Activated naive CD8-positive, alpha-beta T cell (primary cell): Measurements from ENCODE around the gene TFDP2.
"Not testable (repeated sequence)": the region's sequence is repeated elsewhere in the genome, so short reads cannot be mapped to it uniquely, and the experiment has no call there.

Source experiments
- H3K27ac Mint-ChIP-seq: one replicate; pipeline ENCODE4 v1.8.0; 2021; ENCODE audit warnings: mixed read lengths
- H3K27me3 Mint-ChIP-seq: one replicate; pipeline ENCODE4 v1.8.0; 2021; ENCODE audit warnings: mixed read lengths
- H3K36me3 Mint-ChIP-seq: one replicate; pipeline ENCODE4 v1.8.0; 2021; ENCODE audit warnings: mixed read lengths
- H3K4me1 Mint-ChIP-seq: one replicate; pipeline ENCODE4 v1.8.0; 2021; ENCODE audit warnings: low read depth, mixed read lengths
- H3K4me3 Mint-ChIP-seq: one replicate; pipeline ENCODE4 v1.8.0; 2021; ENCODE audit warnings: mild to moderate bottlenecking, mixed read lengths
- H3K9me3 Mint-ChIP-seq: one replicate; pipeline ENCODE4 v1.8.0; 2021; ENCODE audit warnings: low read depth, mixed read lengths

The TFDP2 gene

DNA sequence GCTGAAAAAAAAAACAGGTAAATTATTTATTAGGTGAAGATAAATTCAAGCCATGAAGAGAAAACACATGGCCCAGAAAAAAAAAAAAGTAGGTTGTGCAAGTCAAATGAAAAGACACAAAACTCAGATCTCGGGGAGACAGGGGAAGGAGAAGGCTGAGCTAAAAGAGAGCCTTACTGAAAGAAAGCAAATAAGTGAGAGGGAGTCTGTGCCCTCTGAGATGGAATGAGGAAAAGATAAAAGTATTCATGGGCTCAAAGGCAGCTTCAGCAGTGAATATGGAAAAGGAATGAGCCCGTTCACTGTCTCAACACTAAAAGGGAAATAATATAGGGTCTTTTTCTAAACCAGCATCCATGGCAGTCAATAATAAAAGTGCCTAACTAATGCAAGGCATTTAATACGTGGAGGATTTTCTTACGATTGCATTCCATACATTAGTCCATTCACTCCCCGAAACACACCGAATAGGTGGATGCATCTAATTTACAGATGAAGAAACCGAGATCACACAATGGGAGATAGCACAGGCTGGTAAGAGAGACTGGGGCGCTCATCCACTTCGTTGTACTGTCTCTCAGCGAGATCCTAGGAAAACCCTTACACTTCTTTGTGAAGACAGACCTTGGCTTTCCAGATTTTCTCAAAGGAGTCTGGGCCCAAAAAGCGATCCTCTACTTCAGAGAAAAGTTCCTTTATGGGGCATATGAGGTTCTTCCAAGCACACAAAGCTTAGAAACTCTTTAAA is 1.1 kb downstream of the TFDP2 start:
- Mint-ChIP-seq H3K27me3 (no peaks in the 10 kb centered on the region), H3K36me3 (peaks cover 5% of the 10 kb centered on the region), H3K27ac (peak overlapping the region; percentile 83), H3K9me3 (no peaks in the 10 kb centered on the region), H3K4me3 (peak overlapping the region; percentile 92), H3K4me1 (peaks cover 34% of the 10 kb centered on the region)

DNA sequence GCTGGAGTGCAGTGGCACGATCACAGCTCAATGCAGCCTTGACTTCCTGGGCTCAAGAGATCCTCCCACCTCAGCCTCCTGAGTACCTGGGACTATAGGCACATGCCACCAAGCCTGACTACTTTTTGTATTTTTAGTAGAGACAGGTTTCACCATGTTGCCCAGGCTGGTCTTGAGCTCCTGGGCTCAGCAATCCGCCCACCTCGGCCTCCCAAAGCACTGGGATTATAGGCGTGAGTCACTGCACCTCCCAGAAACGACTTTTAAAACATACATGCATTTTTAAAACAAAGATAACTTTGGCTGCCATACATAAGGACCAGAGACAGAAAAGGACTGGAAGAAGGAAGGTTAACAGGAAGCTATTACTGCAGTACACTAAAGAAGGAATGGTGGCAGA is 4.8 kb downstream of the TFDP2 start:
- H3K36me3 Mint-ChIP-seq = not testable (repeated sequence)

DNA sequence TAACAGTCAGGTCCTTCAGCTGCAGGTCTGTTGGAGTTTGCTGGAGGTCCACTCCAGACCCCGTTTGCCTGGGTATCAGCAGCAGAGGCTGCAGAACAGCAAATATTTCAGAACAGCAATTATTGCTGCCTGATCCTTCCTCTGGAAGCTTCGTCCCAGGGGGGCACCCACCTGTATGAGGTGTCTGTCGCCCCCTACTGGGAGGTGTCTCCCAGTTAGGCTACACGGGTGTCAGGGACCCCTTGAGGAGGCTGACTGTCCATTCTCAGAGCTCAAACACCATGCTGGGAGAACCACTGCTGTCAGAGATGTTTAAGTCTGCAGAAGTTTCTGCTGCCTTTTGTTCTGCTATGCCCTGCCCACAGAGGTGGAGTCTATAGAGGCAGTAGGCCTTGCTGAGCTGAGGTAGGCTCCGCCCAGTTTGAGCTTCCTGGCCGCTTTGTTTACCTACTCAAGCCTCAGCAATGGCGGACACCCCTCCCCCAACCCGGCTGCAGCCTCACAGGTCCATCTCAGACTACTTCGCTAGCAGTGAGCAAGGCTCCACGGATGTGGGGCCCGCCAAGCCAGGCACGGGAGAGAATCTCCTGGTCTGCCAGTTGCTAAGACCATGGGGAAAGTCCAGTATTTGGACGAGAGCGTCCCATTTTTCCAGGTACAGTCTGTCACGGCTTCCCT is 8.6 kb downstream of the TFDP2 start:
- Mint-ChIP-seq H3K4me1 (peaks cover 11% of the 10 kb centered on the region), H3K36me3 (peaks cover 11% of the 10 kb centered on the region)
- H3K27ac Mint-ChIP-seq, H3K4me3 Mint-ChIP-seq, H3K27me3 Mint-ChIP-seq, H3K9me3 Mint-ChIP-seq: not testable (repeated sequence)

More for the DNA sequence above, 4.8 kb downstream of the TFDP2 start:
- H3K9me3 Mint-ChIP-seq, H3K27ac Mint-ChIP-seq, H3K27me3 Mint-ChIP-seq, H3K4me3 Mint-ChIP-seq: not testable (repeated sequence)
- H3K4me1 Mint-ChIP-seq = peaks cover 33% of the 10 kb centered on the region

DNA sequence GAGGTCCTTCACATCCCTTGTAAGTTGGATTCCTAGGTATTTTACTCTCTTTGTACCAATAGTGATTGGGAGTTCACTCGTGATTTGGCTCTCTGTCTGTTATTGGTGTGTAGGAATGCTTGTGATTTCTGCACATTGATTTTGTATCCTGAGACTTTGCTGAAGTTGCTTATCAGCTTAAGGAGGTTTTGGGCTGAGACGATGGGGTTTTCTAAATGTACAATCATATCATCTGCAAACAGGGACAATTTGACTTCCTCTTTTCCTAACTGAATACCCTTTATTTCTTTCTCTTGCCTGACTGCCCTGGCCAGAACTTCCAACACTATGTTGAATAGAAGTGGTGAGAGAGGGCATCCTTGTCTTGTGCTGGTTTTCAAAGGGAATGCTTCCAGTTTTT is 12.3 kb downstream of the TFDP2 start:
- H3K4me1 Mint-ChIP-seq, H3K27me3 Mint-ChIP-seq, H3K9me3 Mint-ChIP-seq, H3K4me3 Mint-ChIP-seq, H3K27ac Mint-ChIP-seq, H3K36me3 Mint-ChIP-seq: not testable (repeated sequence)

DNA sequence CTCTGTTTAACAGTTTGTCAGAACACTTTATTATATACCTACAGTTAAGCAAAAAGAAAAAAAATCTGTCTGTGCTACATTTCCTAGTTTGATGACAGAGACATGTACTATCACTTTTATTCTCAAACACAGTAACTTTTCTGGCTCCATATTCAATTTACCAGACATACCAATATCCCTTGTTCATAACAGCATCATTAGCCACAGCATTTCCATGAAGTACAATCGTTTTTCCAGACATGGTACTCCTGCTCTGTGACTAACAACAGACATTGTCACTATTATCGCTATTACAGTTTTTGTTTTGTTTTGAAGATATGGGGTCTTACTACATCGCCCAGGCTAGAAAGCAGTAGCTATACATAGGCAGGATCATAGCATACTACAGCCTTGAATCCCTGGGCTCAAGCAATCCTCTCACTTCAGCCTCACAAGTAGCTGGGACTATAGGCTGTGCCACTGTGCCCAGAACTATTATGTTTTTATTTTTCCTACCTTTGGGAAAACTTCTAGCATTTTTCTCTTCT is 14.5 kb downstream of the TFDP2 start:
- no peaks in the 10 kb centered on the region for H3K9me3 Mint-ChIP-seq
- no peaks in the 10 kb centered on the region for H3K4me1 Mint-ChIP-seq
- no peak overlapping the region for H3K27ac Mint-ChIP-seq
- no peaks in the 10 kb centered on the region for H3K27me3 Mint-ChIP-seq
- H3K36me3 Mint-ChIP-seq = peaks cover 4% of the 10 kb centered on the region
- no peak overlapping the region for H3K4me3 Mint-ChIP-seq

DNA sequence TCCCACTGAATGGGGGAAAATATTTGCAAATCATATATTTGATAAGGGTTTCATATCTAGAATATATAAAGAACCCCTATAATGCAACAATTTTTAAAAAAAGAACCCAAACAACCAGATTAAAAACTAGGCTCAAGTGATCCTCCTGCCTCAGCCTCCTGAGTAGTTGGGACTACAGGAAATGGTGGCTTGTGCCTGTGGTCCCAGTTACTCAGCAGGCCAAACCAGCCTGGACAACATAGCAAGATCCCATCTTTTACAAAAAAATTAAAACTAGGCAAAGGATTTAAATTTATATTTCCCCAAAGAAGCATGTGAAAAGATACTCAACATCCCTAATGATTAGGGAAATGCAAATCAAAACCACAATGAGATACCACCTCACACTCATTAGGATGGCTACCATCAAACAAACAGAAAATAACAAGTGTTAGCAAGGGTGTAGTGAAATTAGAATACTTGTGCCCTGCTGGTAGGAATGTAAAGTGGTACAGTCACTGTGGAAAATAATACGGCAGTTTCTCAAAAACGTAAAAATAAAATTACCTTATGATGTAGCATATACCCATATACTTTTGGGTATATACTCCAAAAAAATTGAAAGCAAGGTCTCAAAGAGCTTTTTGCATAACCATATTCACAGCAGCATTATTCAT is 19.7 kb downstream of the TFDP2 start:
- Mint-ChIP-seq H3K36me3 (peaks cover 3% of the 10 kb centered on the region), H3K4me1 (peaks cover 2% of the 10 kb centered on the region), H3K27ac (no peak overlapping the region), H3K27me3 (no peaks in the 10 kb centered on the region), H3K9me3 (no peaks in the 10 kb centered on the region), H3K4me3 (no peak overlapping the region)

DNA sequence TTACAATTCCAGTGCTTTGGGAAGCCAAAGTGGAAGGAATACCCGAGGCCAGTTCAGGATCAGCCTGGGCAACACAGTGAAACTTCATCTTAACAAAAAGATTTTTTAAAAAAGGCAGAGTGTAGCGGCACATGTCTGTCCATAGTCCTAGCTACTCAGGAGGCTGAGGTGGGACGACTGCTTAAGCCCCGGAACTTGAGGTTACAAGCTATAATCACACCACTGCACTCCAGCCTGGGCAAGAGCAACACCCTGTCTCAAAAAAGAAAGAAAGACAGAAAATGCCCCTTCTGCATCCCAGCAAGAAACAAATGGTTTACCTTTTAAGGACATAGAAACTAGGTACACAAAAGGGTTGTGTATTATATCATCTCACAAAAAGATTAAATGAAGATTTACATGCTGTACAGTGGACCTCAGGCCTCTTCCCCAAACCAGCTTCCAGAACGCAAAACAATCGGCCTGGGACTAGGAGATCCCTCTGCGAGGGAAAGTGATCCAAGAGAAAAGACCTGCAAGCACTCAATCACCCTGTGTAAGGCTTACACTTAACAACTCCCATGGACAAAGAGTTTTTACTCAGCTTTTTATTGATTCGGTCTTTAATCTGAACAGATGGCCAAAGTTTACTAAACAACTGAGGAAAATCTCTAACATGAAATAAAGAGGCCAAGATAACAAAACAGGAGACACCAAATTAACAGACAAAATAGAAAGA is 21.2 kb downstream of the TFDP2 start:
- no peak overlapping the region for H3K4me3 Mint-ChIP-seq
- no peak overlapping the region for H3K27ac Mint-ChIP-seq
- H3K9me3 Mint-ChIP-seq = no peaks in the 10 kb centered on the region
- H3K4me1 Mint-ChIP-seq = peaks cover 2% of the 10 kb centered on the region
- peaks cover 3% of the 10 kb centered on the region for H3K36me3 Mint-ChIP-seq
- no peaks in the 10 kb centered on the region for H3K27me3 Mint-ChIP-seq

DNA sequence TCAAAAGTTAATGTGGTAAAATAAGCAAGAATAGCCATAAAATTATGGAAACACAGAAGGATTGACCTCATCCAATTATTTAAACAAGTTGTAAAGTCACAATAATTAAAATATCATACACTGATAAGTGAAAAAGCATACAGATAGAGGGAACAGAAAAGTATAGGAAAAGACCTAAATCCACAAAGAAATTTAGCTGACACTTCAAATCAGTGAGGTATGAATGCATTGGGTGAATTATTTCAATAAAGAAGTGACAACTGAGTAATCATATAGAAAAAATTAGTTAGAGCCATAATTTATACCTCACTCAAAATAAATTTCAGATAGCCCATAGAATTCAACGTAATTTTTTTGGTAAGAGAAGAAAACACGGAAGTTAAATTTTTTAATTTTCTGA is 25.1 kb downstream of the TFDP2 start:
- Mint-ChIP-seq H3K36me3 (no peaks in the 10 kb centered on the region), H3K27ac (no peak overlapping the region), H3K27me3 (no peaks in the 10 kb centered on the region), H3K4me1 (peaks cover 2% of the 10 kb centered on the region), H3K9me3 (no peaks in the 10 kb centered on the region), H3K4me3 (no peak overlapping the region)

DNA sequence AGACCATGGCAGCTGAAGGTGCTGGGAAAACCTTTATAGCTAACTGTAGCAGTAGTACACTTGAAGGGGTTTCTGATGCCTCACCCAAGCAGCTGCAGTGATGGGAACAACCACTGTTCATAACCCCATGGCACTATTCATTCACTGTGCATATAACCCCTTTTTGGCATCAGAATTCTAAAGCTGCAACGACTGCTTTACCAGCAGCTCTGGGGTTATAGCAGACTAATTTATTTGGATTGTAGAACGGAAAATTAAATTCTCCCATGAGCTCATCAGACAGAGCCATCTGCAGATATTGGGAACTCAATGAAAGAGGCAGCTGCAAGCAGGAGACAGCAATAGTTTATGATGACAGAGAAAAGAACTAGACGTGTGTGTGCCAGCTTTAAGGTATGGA is 28.6 kb downstream of the TFDP2 start:
- peaks cover 7% of the 10 kb centered on the region for H3K4me1 Mint-ChIP-seq
- no peaks in the 10 kb centered on the region for H3K27me3 Mint-ChIP-seq
- no peak overlapping the region for H3K4me3 Mint-ChIP-seq
- H3K9me3 Mint-ChIP-seq = no peaks in the 10 kb centered on the region
- peaks cover 3% of the 10 kb centered on the region for H3K36me3 Mint-ChIP-seq
- H3K27ac Mint-ChIP-seq = no peak overlapping the region

DNA sequence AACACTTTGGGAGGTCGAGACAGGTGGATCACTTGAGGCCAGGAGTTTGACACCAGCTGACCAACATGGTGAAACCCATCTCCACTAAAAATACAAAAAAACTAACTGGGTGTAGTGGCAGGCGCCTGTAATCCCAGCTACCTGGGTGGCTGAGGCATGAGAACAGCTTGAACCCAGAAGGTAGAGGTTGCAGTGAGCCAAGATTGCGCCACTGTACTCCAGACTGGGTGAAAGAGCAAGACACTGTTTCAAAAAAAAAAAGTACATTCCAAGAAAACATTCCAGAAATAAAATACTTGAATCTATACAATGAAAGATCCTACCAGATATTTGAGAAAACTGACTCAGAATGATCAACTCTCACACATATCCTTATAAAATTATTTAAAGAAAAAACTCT is 30.4 kb downstream of the TFDP2 start:
- Mint-ChIP-seq H3K9me3 (no peaks in the 10 kb centered on the region), H3K4me3 (no peak overlapping the region), H3K27me3 (no peaks in the 10 kb centered on the region)

DNA sequence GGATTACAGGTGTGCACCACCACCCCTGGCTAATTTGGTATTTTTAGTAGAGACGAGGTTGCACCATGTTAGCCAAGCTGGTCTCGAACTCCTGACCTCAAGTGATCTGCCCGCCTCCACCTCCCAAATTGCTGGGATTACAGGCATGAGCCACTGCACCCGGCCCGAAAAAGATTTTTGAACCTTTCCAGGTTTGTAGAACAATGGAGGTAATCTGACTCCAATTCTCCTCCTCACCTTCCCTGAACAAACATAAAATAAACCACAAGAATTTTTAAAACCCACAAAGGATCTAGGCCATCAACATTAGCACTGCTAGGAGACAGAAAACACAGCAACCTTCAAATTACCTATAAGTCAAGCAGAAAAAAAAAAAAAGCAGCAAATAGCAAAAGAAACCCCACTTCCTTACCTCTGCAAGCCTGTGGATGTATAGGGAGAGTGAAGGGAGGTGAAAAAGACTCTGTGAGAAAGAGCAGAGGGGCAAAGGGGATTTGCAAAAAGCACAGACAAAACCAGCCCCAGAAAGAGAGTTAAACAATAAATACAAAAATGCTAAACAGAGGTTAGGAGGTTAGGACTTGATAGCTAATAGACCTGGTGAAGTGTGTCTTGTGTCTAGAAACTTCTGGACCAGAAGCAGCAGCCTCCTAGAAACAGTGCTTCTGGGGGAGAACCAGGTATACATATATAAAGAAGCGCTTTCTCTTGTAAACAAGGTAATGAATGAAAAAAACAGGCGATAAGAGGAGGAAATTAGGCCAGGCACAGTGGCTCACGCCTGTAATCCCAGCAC is 32.1 kb downstream of the TFDP2 start:
- Mint-ChIP-seq H3K9me3 (no peaks in the 10 kb centered on the region), H3K27ac (no peak overlapping the region), H3K4me1 (peaks cover 10% of the 10 kb centered on the region), H3K27me3 (no peaks in the 10 kb centered on the region), H3K36me3 (peaks cover 7% of the 10 kb centered on the region), H3K4me3 (no peak overlapping the region)

More for the DNA sequence above, 30.4 kb downstream of the TFDP2 start:
- Mint-ChIP-seq H3K4me1 (peaks cover 7% of the 10 kb centered on the region), H3K27ac (no peak overlapping the region), H3K36me3 (peaks cover 4% of the 10 kb centered on the region)

DNA sequence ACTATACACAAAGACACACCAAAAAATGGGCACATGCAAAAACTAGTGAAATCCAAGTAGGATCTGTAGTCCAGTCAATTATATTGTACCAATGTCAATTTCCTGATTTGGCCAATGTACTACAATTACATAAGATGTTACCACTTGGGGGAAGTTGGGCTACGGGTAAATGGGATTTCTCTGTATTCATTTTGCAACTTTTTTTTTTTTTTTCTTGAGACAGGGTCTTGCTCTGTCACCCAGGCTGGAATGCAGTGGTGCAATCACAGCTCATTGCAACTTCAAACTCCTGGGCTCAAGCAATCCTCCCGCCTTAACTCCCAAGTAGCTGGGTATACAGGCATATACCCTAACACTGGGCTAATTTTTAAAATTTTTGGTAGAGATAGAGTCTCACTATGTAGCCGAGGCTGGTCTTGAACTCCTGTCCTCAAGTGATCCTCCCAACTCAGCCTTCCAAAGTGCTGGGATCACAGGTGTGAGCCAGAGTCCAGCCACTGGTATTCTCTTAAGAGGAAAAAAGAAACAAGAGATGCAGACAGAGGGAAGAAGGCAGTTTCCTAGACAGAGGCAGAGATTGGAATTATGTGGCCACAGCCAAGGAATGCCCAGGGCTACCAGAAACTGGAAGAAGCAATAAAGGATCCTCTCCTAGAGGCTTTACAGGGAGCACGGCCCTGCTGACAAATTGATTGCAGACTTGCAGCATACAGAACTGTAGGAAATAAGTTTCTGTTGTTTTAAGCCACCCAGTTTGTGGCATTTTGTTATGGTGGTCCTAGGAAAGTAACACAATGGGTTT is 33.3 kb downstream of the TFDP2 start:
- no peaks in the 10 kb centered on the region for H3K9me3 Mint-ChIP-seq
- peaks cover 7% of the 10 kb centered on the region for H3K36me3 Mint-ChIP-seq
- no peak overlapping the region for H3K4me3 Mint-ChIP-seq
- peaks cover 13% of the 10 kb centered on the region for H3K4me1 Mint-ChIP-seq
- no peaks in the 10 kb centered on the region for H3K27me3 Mint-ChIP-seq
- no peak overlapping the region for H3K27ac Mint-ChIP-seq

DNA sequence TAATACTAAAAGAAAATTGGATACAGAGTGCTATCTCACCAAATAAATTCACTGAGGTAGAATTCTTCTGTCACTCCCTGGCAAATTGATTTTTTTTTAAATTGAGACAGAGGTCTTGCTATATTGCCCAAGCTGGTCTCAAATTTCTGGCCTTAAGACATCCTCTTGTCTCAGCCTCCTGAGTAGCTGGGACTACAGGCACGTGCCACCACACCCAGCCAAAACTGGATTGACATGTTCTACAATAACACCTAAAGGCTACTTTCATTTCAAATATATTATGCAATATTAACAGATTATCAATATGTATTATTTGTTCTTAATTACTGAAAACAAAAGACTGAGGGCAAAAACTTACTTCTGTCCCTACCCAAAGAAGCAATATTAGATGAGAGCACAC is 36.7 kb downstream of the TFDP2 start:
- H3K4me3 Mint-ChIP-seq = no peak overlapping the region
- peaks cover 11% of the 10 kb centered on the region for H3K36me3 Mint-ChIP-seq
- H3K27me3 Mint-ChIP-seq = no peaks in the 10 kb centered on the region
- no peak overlapping the region for H3K27ac Mint-ChIP-seq
- peaks cover 16% of the 10 kb centered on the region for H3K4me1 Mint-ChIP-seq
- H3K9me3 Mint-ChIP-seq = no peaks in the 10 kb centered on the region

DNA sequence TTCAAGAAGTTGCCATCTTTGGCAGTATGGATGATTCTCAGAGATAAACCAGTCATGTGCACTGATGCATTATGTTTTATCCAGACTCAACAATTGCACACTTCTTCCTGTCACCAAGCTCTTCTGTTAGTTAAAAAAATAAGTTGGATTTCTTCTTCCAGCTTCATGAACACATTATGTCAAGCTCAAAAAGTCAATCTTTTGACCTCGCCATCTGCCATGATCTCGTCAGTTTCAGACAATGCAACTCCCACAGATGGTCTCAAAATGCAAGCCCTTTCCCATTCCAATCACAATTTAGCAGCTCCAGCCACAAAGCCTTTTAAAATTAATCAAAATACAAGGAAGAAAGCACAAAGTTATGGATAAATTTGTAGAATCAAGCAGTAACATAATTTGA is 42.8 kb downstream of the TFDP2 start:
- peaks cover 6% of the 10 kb centered on the region for H3K36me3 Mint-ChIP-seq
- H3K4me3 Mint-ChIP-seq = no peak overlapping the region
- H3K4me1 Mint-ChIP-seq = peaks cover 7% of the 10 kb centered on the region
- no peak overlapping the region for H3K27ac Mint-ChIP-seq
- H3K27me3 Mint-ChIP-seq = no peaks in the 10 kb centered on the region
- no peaks in the 10 kb centered on the region for H3K9me3 Mint-ChIP-seq
